NCI-H1930 (cell line): ENCODE results near the gene CAPN14.

Experiments
- DNase-seq, 2 experiments: peaks; one replicate each; lab custom pipeline; 2025; lab: John Stamatoyannopoulos, UW

CAPN14 gene

GRCh38 chr2:31243053-31243452 lies 25.7 kb upstream of the CAPN14 start:
- no peak for DNase-seq

GRCh38 chr2:31241625-31242270 lies 24.4 kb upstream of the CAPN14 start:
- no peak for DNase-seq

- no peak for DNase-seq
Observed at GRCh38 chr2:31240381-31241365, 23.4 kb upstream of the CAPN14 start.

GRCh38 chr2:31239593-31240177 lies 22.4 kb upstream of the CAPN14 start:
- DNase-seq: no peak

- DNase-seq: no peak
Observed at GRCh38 chr2:31238906-31239592, 21.7 kb upstream of the CAPN14 start.

- no peak for DNase-seq
Observed at GRCh38 chr2:31238126-31238905, 21.0 kb upstream of the CAPN14 start.

- no peak for DNase-seq
Observed at GRCh38 chr2:31237348-31238017, 20.2 kb upstream of the CAPN14 start.

- no peak for DNase-seq
Observed at GRCh38 chr2:31236433-31237205, 19.3 kb upstream of the CAPN14 start.

- DNase-seq: no peak
Observed at GRCh38 chr2:31235504-31235902, 18.2 kb upstream of the CAPN14 start.

- DNase-seq: no peak
Observed at GRCh38 chr2:31234683-31235503, 17.6 kb upstream of the CAPN14 start.

- DNase-seq: peak; percentile 93 to 95
Observed at GRCh38 chr2:31233741-31234682, 16.7 kb upstream of the CAPN14 start, which contains the start of gene EHD3. Gene EHD3 (plus strand): TSS chr2:31234152. CDS start chr2:31234622, 470 bp downstream.

GRCh38 chr2:31233231-31233630 lies 15.9 kb upstream of the CAPN14 start:
- DNase-seq: peak in 1 of 2 experiments; percentile 1

- DNase-seq: no peak
Observed at GRCh38 chr2:31232586-31232985, 15.3 kb upstream of the CAPN14 start.

GRCh38 chr2:31231571-31232302 lies 14.4 kb upstream of the CAPN14 start:
- DNase-seq: no peak

- no peak for DNase-seq
Observed at GRCh38 chr2:31230751-31231150, 13.4 kb upstream of the CAPN14 start.

- no peak for DNase-seq
Observed at GRCh38 chr2:31228717-31229116, 11.4 kb upstream of the CAPN14 start.

- no peak for DNase-seq
Observed at GRCh38 chr2:31227711-31228125, 10.4 kb upstream of the CAPN14 start.
